Measurements from ENCODE around the gene TAS2R1. TPM values are rescaled to one million over a fixed set of nuclear protein-coding genes. Genes with fewer than 3 reads are reported as not detected.

Gene TAS2R1
- not detected in 2 replicates for polyA plus RNA-seq (2011; rRNA removed)
- polyA plus RNA-seq (2012; cell fraction: cytosol; rRNA removed) = not detected in 2 replicates
- polyA plus RNA-seq (2012; cell fraction: nucleus; rRNA removed) = not detected in 2 replicates
- not detected in 3 replicates for polyA plus RNA-seq (2017; fragmentation: RNase III; extraction: RNeasy Plus Mini Kit Qiagen cat#74134 plus additional on column Dnase treatment)
- polyA minus RNA-seq (2011; rRNA and poly(A)+ RNA removed) = not detected in 2 replicates

GRCh38 chr5:9630251-9630650 is at the start of gene TAS2R1:
TAS2R1 (minus strand) TSS chr5:9630351; CDS start chr5:9630032, 319 bp downstream.
- H3K4me1 ChIP-seq = no peaks in the 10 kb centered on the region
- FAIRE-seq = no peak
- TF ChIP-seq MAZ (IDR thresholded peaks at IDR 0.05; ENCODE audit: borderline replicate concordance, low read depth, low read length) = no peak
- TF ChIP-seq CTCF (IDR thresholded peaks at IDR 0.05) = no peak
- TF ChIP-seq ELK1 (IDR thresholded peaks at IDR 0.05; ENCODE audit: low read depth, low read length) = no peak
- ATAC-seq = no peak
- WGBS (ENCODE audit: missing lambda C conversion rate) = 4% methylated on average over 1 of the region's 1 CpG
- H3K4me3 ChIP-seq = no peak within 1 kb of the TSS
- no peak within 1 kb of the TSS for H3K4me2 ChIP-seq
- POLR2A ChIA-PET = no interaction called here
- no peak for DNase-seq (ENCODE audit: low read depth in 1 of 2, low spot score in 1 of 2)
- H3K27ac ChIP-seq = no peak within 1 kb of the TSS
- H3K9me3 ChIP-seq = no peaks in the 10 kb centered on the region
- CTCF ChIA-PET = no interaction called here

GRCh38 chr5:9670371-9670770 is 40.2 kb upstream of the TAS2R1 start:
- FAIRE-seq (no peak), DNase-seq (ENCODE audit: low read depth in 1 of 2, low spot score in 1 of 2) (no peak), ATAC-seq (no peak)
- ChIA-PET CTCF (no interaction called here), POLR2A (no interaction called here)
- no peak overlapping the region for H3K4me3 ChIP-seq
- no peak overlapping the region for H3K27ac ChIP-seq
- no peak overlapping the region for H3K4me2 ChIP-seq
- no peaks in the 10 kb centered on the region for H3K4me1 ChIP-seq
- no peak for TF ChIP-seq JUN (IDR thresholded peaks at IDR 0.05)
- TF ChIP-seq CTCF (IDR thresholded peaks at IDR 0.05) = no peak
- no peak for TF ChIP-seq HDAC2 (IDR thresholded peaks at IDR 0.05)
- no peak for TF ChIP-seq RFX5 (IDR thresholded peaks at IDR 0.05)
- TF ChIP-seq HMGXB4 (CRISPR knock-in tag; IDR thresholded peaks at IDR 0.05; ENCODE audit: borderline replicate concordance) = no peak
- TF ChIP-seq RCOR1 (IDR thresholded peaks at IDR 0.05; ENCODE audit: low read depth, low read length) = no peak
- TF ChIP-seq TP53 (CRISPR knock-in tag; IDR thresholded peaks at IDR 0.05) = no peak
- TF ChIP-seq KDM1A (IDR thresholded peaks at IDR 0.05; ENCODE audit: low read depth) = no peak
- TF ChIP-seq PHF8 (IDR thresholded peaks at IDR 0.05; ENCODE audit: borderline replicate concordance, low read depth) = no peak
- no peak for TF ChIP-seq CBX2 (IDR thresholded peaks at IDR 0.05; ENCODE audit: borderline replicate concordance, low read depth)
- no peak for TF ChIP-seq RAD21 (conservative IDR thresholded peaks at IDR 0.05 in 1 of 2, IDR thresholded peaks at IDR 0.05 in 1 of 2)
- no peak for TF ChIP-seq HOXB5 (CRISPR knock-in tag; IDR thresholded peaks at IDR 0.05)
- no peak for TF ChIP-seq FOSB (CRISPR knock-in tag; IDR thresholded peaks at IDR 0.05)
- TF ChIP-seq TFCP2L1 (CRISPR knock-in tag; IDR thresholded peaks at IDR 0.05) = no peak
- TF ChIP-seq ZSCAN20 (CRISPR knock-in tag; IDR thresholded peaks at IDR 0.05) = no peak
- no peak for TF ChIP-seq NPAS2 (CRISPR knock-in tag; IDR thresholded peaks at IDR 0.05; ENCODE audit: borderline replicate concordance)
- TF ChIP-seq EP300 (IDR thresholded peaks at IDR 0.05) = no peak
- TF ChIP-seq SREBF2 (IDR thresholded peaks at IDR 0.05) = no peak
- no peaks in the 10 kb centered on the region for H3K9me3 ChIP-seq
- WGBS (ENCODE audit: missing lambda C conversion rate) = 0% methylated on average over 1 of the region's 1 CpG
